Thyroid gland (tissue), 4 donors: ENCODE measurements around the gene PALM3. TPM values are rescaled to one million over a fixed set of nuclear protein-coding genes. Genes with fewer than 3 reads are reported as not detected.

Experiments
- DNase-seq, 2 donors: peaks; one replicate each; pipeline ENCODE4 v3.0.0-alpha.2; 2019
- H3K27ac ChIP-seq, 3 donors: fragments of 200-600 bp; sonication (generic); 1 replicate in 2 of 3; 2 replicates in 1 of 3; pipeline ENCODE4 v1.5.1; 2016 to 2019; ENCODE audit warnings: mild to moderate bottlenecking in 1 of 3, moderate library complexity in 1 of 3
- H3K27me3 ChIP-seq: fragments of 200-600 bp; sonication (generic); one replicate; pipeline ENCODE4 v1.5.1; 2019
- H3K36me3 ChIP-seq, 2 donors: fragments of 200-600 bp; sonication (generic); one replicate each; pipeline ENCODE4 v1.5.1; 2016 to 2019
- H3K4me1 ChIP-seq, 2 donors: fragments of 200-600 bp; sonication (generic); one replicate each; pipeline ENCODE4 v1.5.1; 2017 to 2019
- H3K4me3 ChIP-seq, 3 donors: fragments of 200-600 bp; sonication (generic); replicated peaks in 1 of 3; 1 replicate in 2 of 3; 2 replicates in 1 of 3; pipeline ENCODE4 v1.5.1; 2016; ENCODE audit warnings: mild to moderate bottlenecking in 1 of 3
- H3K9me3 ChIP-seq: fragments of 200-600 bp; sonication (generic); one replicate; pipeline ENCODE4 v1.5.1; 2017
- POLR2A ChIP-seq, 2 donors: fragments of 450-650 bp; IDR thresholded peaks; one replicate each; pipeline ENCODE4 v1.6.1; 2017; ENCODE audit warnings: antibody characterized with exemption in 2 of 2, mild to moderate bottlenecking in 2 of 2, moderate library complexity in 1 of 2
- WGBS, 2 donors: methylation state at CpG; one replicate each; pipeline ENCODE4 v1.1.5; 2017; 5-methylcytosine and 5-hydroxymethylcytosine counted together
- intact Hi-C: fragments of 100-400 bp; cut with DNase I; formaldehyde crosslinking; loops from one replicate; pipeline ENCODE4 v1.15.1; 2023
- total RNA-seq, 4 donors: library from RNA; depleted of rRNA; stranded (reverse); fragments of >200 nt; gene quantifications; one replicate each; pipeline ENCODE4 v1.2.3, GENCODE V29; 2016
- TF ChIP-seq, protein P1 (sequence below), 6 experiments: fragments of 200-600 bp in 3 of 6; fragments of 450-650 bp in 3 of 6; sonication (generic) in 3 of 6; IDR thresholded peaks; one replicate each; pipeline ENCODE4 v1.5.1; 2016 to 2019; ENCODE audit warnings: antibody characterized with exemption in 6 of 6, mild to moderate bottlenecking in 2 of 6, inconsistent platforms in 1 of 6, moderate library complexity in 1 of 6

Gene PALM3
- total RNA-seq, 4 donors from 2014 or later, result 4.8 to 9.6 (median 6.8) TPM

DNA sequence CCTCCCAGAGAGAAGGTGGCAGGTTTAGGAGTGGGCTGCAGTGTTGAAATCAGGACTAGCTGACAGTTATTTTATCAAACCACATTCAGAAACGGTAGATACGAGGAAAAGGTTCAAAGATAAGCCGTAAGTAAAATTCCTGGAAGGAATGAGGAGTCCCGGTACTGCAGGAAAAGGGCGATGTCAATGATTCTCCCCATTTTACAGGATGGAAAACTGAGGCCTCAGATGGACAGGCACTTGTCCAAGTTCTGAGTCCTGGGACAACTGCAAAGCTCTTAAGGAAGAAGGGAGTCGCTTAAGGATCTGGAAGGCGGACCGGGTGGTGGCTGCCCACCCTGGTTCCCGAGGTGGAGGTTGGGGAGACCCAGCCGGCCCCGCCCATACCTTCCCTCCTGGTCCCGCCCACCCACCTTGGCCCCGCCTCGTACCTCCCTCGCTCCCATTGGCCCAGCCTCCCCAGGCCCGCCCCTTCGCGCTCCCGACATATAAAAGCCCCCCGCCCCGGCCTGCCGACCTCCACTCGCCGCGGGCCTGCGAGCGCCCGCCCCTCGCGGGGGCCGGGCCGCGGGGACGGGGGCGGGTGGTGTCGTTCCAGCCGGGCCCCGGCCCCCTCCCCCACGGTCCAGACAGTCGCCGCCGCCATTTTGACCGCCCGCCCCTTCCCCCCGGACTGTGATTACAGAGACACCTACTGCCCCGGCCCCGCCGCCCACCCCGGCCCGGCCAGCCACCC lies 56.4 kb downstream of the PALM3 start:
- Histone ChIP-seq H3K27me3 (no peaks in the 10 kb centered on the region), H3K4me3 (peak overlapping the region; percentile 66 to 99 (median 73)), H3K9me3 (no peaks in the 10 kb centered on the region), H3K4me1 (peaks cover 45 to 47% of the 10 kb centered on the region in 2 donors), H3K36me3 (no peaks in the 10 kb centered on the region), H3K27ac (peak overlapping the region; percentile 98 to 100 (median 100))
- intact Hi-C loops, result no loop called here
- 41 to 45% methylated on average over 9 of the region's 50 CpGs for WGBS, 2 donors
- peak in 1 of 2 donors; percentile 49 for TF ChIP-seq POLR2A (IDR thresholded peaks at IDR 0.05)
- TF ChIP-seq, protein P1, sequence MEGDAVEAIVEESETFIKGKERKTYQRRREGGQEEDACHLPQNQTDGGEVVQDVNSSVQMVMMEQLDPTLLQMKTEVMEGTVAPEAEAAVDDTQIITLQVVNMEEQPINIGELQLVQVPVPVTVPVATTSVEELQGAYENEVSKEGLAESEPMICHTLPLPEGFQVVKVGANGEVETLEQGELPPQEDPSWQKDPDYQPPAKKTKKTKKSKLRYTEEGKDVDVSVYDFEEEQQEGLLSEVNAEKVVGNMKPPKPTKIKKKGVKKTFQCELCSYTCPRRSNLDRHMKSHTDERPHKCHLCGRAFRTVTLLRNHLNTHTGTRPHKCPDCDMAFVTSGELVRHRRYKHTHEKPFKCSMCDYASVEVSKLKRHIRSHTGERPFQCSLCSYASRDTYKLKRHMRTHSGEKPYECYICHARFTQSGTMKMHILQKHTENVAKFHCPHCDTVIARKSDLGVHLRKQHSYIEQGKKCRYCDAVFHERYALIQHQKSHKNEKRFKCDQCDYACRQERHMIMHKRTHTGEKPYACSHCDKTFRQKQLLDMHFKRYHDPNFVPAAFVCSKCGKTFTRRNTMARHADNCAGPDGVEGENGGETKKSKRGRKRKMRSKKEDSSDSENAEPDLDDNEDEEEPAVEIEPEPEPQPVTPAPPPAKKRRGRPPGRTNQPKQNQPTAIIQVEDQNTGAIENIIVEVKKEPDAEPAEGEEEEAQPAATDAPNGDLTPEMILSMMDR (IDR thresholded peaks at IDR 0.05), result no peak
- DNase-seq, result peak; percentile 87 to 89

DNA sequence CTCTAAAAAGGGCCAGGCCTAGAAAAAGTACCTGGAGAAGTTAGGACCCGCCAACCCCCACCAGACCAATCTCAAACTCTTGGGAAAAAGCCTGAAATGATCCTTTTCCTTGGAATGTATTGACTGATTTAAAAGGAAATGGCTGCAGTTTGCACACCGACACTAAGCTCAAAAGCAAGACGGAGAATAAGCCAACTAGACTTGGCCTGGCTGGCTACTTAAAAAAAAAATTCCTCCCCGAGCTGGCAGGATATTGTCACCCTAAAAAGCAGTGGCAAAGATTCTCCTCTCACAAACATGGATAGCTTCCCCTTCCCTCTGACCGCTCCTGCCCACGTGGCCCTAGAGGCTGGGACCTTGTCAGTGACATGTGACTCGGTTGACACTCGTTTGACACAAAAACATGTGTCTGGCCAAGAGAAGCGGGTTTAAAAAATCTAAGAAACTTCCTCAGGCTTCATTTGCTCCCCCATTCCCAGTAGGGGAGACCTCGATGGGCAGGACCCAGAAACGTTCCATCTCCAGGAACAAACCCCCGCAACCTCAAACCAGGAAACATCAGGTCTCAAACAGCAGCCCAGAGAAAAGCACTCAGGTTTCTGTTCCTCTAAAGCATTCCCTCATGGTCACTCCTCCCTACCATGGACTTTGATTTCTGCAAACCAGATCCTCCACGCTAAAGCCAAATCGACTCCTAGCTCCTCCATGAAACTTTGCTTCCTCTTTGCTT lies 57.1 kb downstream of the PALM3 start:
- Histone ChIP-seq H3K27ac (peak overlapping the region; percentile 98 to 100 (median 100)), H3K9me3 (no peaks in the 10 kb centered on the region), H3K4me1 (peaks cover 45 to 48% of the 10 kb centered on the region in 2 donors), H3K27me3 (no peaks in the 10 kb centered on the region), H3K36me3 (no peaks in the 10 kb centered on the region), H3K4me3 (no peak overlapping the region)
- TF ChIP-seq, protein P1 (IDR thresholded peaks at IDR 0.05), result no peak
- no peak for TF ChIP-seq POLR2A (IDR thresholded peaks at IDR 0.05)
- DNase-seq, result peak in 1 of 2 donors; percentile 20
- intact Hi-C loops, result no loop called here
- WGBS, 2 donors, result 62 to 72% methylated on average over 14 of the region's 14 CpGs

Other genes with a start within 250 kb of the PALM3 start
- gene NANOS3, start 184.9 kb downstream of the PALM3 start, total RNA-seq, result not detected
- 1 to 10 TPM in 3 of 4 donors, under 1 TPM in 1; 0.34 to 1.7 (median 1.0) TPM for gene BRME1, start 156.0 kb downstream of the PALM3 start, total RNA-seq
- 10 to 100 TPM; 29.3 to 36.4 (median 31.3) TPM for gene CC2D1A, start 155.9 kb downstream of the PALM3 start, total RNA-seq
- 1 to 10 TPM in 1 of 4 donors, under 1 TPM in 2, not detected in 1; 0.40 to 1.4 (median 0.63) TPM for gene PODNL1, start 123.7 kb downstream of the PALM3 start, total RNA-seq
- gene DCAF15, start 109.6 kb downstream of the PALM3 start, total RNA-seq, result 10 to 100 TPM in 3 of 4 donors, 1 to 10 TPM in 1; 9.5 to 19.6 (median 11.6) TPM
- 1 to 10 TPM; 4.8 to 9.1 (median 9.1) TPM for gene RFX1, start 55.8 kb downstream of the PALM3 start, total RNA-seq
- gene RLN3, start 33.9 kb downstream of the PALM3 start, total RNA-seq, result not detected
- gene IL27RA, start 30.3 kb downstream of the PALM3 start, total RNA-seq, result 1 to 10 TPM; 1.9 to 4.9 (median 3.4) TPM
- gene MISP3, start 10.7 kb upstream of the PALM3 start, total RNA-seq, result 1 to 10 TPM; 7.9 to 9.9 (median 9.1) TPM
- gene C19orf67, start 23.7 kb upstream of the PALM3 start, total RNA-seq, result not detected
- 10 to 100 TPM; 15.2 to 27.3 (median 22.7) TPM for gene SAMD1, start 28.7 kb upstream of the PALM3 start, total RNA-seq
- 10 to 100 TPM; 33.2 to 69.4 (median 55.5) TPM for gene PRKACA, start 55.7 kb upstream of the PALM3 start, total RNA-seq
- 1 to 10 TPM in 2 of 4 donors, under 1 TPM in 2; 0.54 to 2.6 (median 0.95) TPM for gene ASF1B, start 74.5 kb upstream of the PALM3 start, total RNA-seq
- gene ADGRL1, start 144.1 kb upstream of the PALM3 start, total RNA-seq, result 10 to 100 TPM; 18.5 to 56.3 (median 46.2) TPM